K562 (cell line): ENCODE data around the gene HACD1. TPM values are rescaled to one million over a fixed set of nuclear protein-coding genes. Genes with fewer than 3 reads are reported as not detected.

Experiments
- ADNP ChIP-seq: fragments of 200-800 bp; sonication (Bioruptor generic); IDR thresholded peaks from 2 replicates; pipeline ENCODE4 v1.6.1; 2016; ENCODE audit warnings: missing genetic modification characterization, missing compliant biosample characterization
- AFF1 ChIP-seq, 2 experiments: fragments of 450-650 bp; IDR thresholded peaks; 2 replicates each; pipeline ENCODE4 v1.6.1; 2018; ENCODE audit warnings: mild to moderate bottlenecking in 2 of 2, low read depth in 1 of 2; ENCODE audit not compliant: partially characterized antibody in 2 of 2
- ATF4 ChIP-seq: fragments of 450-650 bp; formaldehyde crosslinking; IDR thresholded peaks from 2 replicates; pipeline ENCODE4 v1.4.0; 2022; ENCODE audit warnings: mild to moderate bottlenecking, moderate library complexity
- BCOR ChIP-seq: fragments of 450-650 bp; IDR thresholded peaks from 2 replicates; pipeline ENCODE4 v1.6.1; 2016
- C11orf30 ChIP-seq: fragments of 450-650 bp; IDR thresholded peaks from 2 replicates; pipeline ENCODE4 v1.6.1; 2016; ENCODE audit warnings: low read depth, mild to moderate bottlenecking
- CLOCK ChIP-seq: fragments of 250-450 bp; sonication (Bioruptor Pico); IDR thresholded peaks from 2 replicates; pipeline ENCODE4 v1.4.0; 2020; ENCODE audit warnings: mild to moderate bottlenecking, moderate library complexity, borderline replicate concordance
- CREB3L1 ChIP-seq: fragments of 450-650 bp; IDR thresholded peaks from 2 replicates; pipeline ENCODE4 v1.6.1; 2014; ENCODE audit warnings: low read depth, mild to moderate bottlenecking, moderate library complexity, borderline replicate concordance
- ETV6 ChIP-seq, 3 experiments: fragments of 150-350 bp in 1 of 3; sonication (generic) in 1 of 3; formaldehyde crosslinking in 1 of 3; IDR thresholded peaks; 2 replicates each; pipeline versions ENCODE4 v1.6.1 to v1.8.0; 2014 to 2022; ENCODE audit warnings: borderline replicate concordance in 2 of 3, low read depth in 2 of 3, antibody characterized with exemption in 1 of 3, low read length in 1 of 3, mild to moderate bottlenecking in 1 of 3, missing genetic modification reagents in 1 of 3
- FOSL1 ChIP-seq: fragments of 200-800 bp; sonication (Bioruptor generic); conservative IDR thresholded peaks from 2 replicates; pipeline ENCODE4 v1.6.1; 2016; ENCODE audit warnings: missing genetic modification characterization, missing compliant biosample characterization
- KLF6 ChIP-seq: fragments of 250-450 bp; sonication (Bioruptor Pico); IDR thresholded peaks from 2 replicates; pipeline ENCODE4 v1.4.0; 2020; ENCODE audit warnings: mild to moderate bottlenecking, moderate library complexity, borderline replicate concordance
- LEF1 ChIP-seq: fragments of 450-650 bp; IDR thresholded peaks from 2 replicates; pipeline ENCODE4 v1.6.1; 2016; ENCODE audit warnings: mild to moderate bottlenecking
- NCOA6 ChIP-seq: fragments of 450-650 bp; IDR thresholded peaks from 2 replicates; pipeline ENCODE4 v1.6.1; 2017; ENCODE audit warnings: mild to moderate bottlenecking
- POLR2A ChIP-seq: fragments of 450-650 bp; conservative IDR thresholded peaks from 2 replicates; pipeline ENCODE4 v1.6.1; 2016
- SMARCE1 ChIP-seq: fragments of 450-650 bp; IDR thresholded peaks from 2 replicates; pipeline ENCODE4 v1.7.1; 2016; ENCODE audit warnings: mild to moderate bottlenecking
- TBP ChIP-seq: optimal IDR thresholded peaks from 2 replicates; pipeline ENCODE3; 2011; ENCODE audit warnings: low read depth, low read length, improper control_type of control experiment
- ZNF175 ChIP-seq: fragments of 200-800 bp; sonication (Bioruptor generic); IDR thresholded peaks from 2 replicates; pipeline ENCODE4 v1.6.1; 2016; ENCODE audit warnings: low read depth, mild to moderate bottlenecking, missing genetic modification characterization, missing compliant biosample characterization
- ZNF444 ChIP-seq: fragments of 250-450 bp; sonication (Bioruptor Pico); IDR thresholded peaks from 2 replicates; pipeline ENCODE4 v1.4.0; 2020; ENCODE audit warnings: mild to moderate bottlenecking, moderate library complexity
- ZNF780A ChIP-seq: fragments of 250-450 bp; sonication (Bioruptor Pico); IDR thresholded peaks from 2 replicates; pipeline ENCODE4 v1.5.0; 2021; ENCODE audit warnings: mild to moderate bottlenecking
- polyA plus RNA-seq, 8 experiments: library from polyadenylated mRNA; depleted of rRNA in 4 of 8; stranded (reverse) in 5 of 8; unstranded in 3 of 8; fragments of >200 nt; fragmentation: Nextera tagmentation in 2 of 8; fragmentation: Illumina TruSeq in 1 of 8; extraction: Ambion mirVana in 2 of 8; extraction: Trizol in 1 of 8; gene quantifications; 2 replicates each; pipeline versions ENCODE4 v1.2.1 to v1.2.3, GENCODE V29; 2011 to 2014; ENCODE audit warnings: inconsistent platforms in 1 of 8, missing spikeins in 1 of 8
- total RNA-seq, 7 experiments: library from RNA; depleted of rRNA in 6 of 7; stranded (reverse); fragments of >200 nt in 6 of 7; fragmentation: Illumina TruSeq in 2 of 7; extraction: Trizol in 2 of 7; gene quantifications; 2 replicates each; pipeline versions ENCODE4 v1.2.1 to v1.2.3, GENCODE V29; 2011 to 2021; ENCODE audit warnings: low replicate concordance in 1 of 7

The HACD1 gene
- total and polyA plus RNA-seq, 9 of the 15 experiments (the other 6 are each of a cell fraction or from before 2014, with no cell fraction given), result 0.99 to 4.5 (median 2.4) TPM

GRCh38 chr10:17662193-17663138 lies 45.3 kb upstream of the HACD1 start (continued):
- TF ChIP-seq CLOCK (CRISPR knock-in tag), result peak; percentile 67; the same call in 1 of the 2 replicates
- TF ChIP-seq ZNF175, result peak; percentile 84; the same call in 1 of the 2 replicates
- TF ChIP-seq NCOA6, result no peak
- peak; percentile 96 for TF ChIP-seq LEF1
- TF ChIP-seq BCOR, result 0 out of 2 replicates have a peak, but pooled peaks have one; percentile 84
- no peak for TF ChIP-seq POLR2A
- no peak for TF ChIP-seq ZNF780A (CRISPR knock-in tag)
- TF ChIP-seq ADNP, result peak; percentile 87
- TF ChIP-seq C11orf30, result peak; percentile 82
- peak; percentile 61 to 91 for TF ChIP-seq AFF1 (IDR thresholded peaks at IDR 0.05; ENCODE audit: low read depth in 1 of 2, partially characterized antibody in 2 of 2)
- peak in 1 of 2 experiments; percentile 50; a peak in 1 of 4 replicates for TF ChIP-seq ETV6 (IDR thresholded peaks at IDR 0.05; ENCODE audit: borderline replicate concordance in 1 of 2, low read depth in 2 of 2, low read length in 1 of 2)
- TF ChIP-seq ETV6 (CRISPR knock-in tag; IDR thresholded peaks at IDR 0.05; ENCODE audit: borderline replicate concordance), result no peak
- TF ChIP-seq ZNF444 (CRISPR knock-in tag), result 0 out of 2 replicates have a peak, but pooled peaks have one; percentile 69
- TF ChIP-seq TBP, result peak; percentile 77
- no peak for TF ChIP-seq CREB3L1
- TF ChIP-seq KLF6 (CRISPR knock-in tag), result peak; percentile 56; the same call in 1 of the 2 replicates
- TF ChIP-seq SMARCE1, result peak; percentile 99
- peak; percentile 84 for TF ChIP-seq FOSL1 (tag)
- TF ChIP-seq ATF4, result peak; percentile 50
